Hematopoietic multipotent progenitor cell treated with erythropoietin and hydrocortisone succinate and interleukin-3 and kit ligand, for 4 days (in vitro differentiated cells): ENCODE results near the gene LAPTM5.
A peak's percentile ranks its signal among the peaks of the same experiment; 100 is the strongest.

Source experiments
- DNase-seq: peaks from one replicate; pipeline ENCODE4 v3.0.0-alpha.2; 2015

LAPTM5 gene

DNA sequence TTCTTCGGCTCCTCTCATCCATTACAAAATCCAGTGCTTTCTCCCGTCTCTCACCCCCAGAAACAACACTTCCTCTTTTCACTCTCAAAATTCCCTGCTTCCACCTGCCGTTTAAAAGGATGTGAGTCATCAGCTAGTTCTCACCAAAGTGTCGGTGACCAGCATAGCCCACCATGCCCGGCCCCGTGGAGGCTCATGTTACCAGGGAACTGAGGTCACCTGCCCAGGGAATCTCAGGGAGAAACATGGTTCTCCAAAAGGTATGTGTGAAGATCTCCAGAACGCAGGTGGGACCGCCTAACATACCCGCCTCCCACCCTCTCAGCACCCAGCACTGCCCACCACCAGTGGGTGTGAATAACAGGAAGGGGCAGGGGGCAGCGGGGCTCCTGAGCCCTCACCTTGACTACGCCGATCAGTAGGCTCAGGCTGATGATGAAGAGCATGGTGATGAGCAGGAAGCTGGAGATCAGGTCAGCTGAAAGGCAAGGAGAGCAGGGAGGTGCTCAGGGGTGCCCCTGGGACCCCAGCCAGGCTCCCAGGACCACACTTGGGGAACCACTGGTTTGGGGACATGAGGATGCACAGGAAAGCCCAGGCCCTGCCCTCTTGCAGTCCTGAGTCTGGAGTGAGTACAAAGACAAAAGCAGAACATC, 16.2 kb downstream of the LAPTM5 start:
- no peak for DNase-seq

- DNase-seq, result peak; percentile 59
Measured at GRCh38 chr1:30740251-30741238, 17.0 kb downstream of the LAPTM5 start.

DNA sequence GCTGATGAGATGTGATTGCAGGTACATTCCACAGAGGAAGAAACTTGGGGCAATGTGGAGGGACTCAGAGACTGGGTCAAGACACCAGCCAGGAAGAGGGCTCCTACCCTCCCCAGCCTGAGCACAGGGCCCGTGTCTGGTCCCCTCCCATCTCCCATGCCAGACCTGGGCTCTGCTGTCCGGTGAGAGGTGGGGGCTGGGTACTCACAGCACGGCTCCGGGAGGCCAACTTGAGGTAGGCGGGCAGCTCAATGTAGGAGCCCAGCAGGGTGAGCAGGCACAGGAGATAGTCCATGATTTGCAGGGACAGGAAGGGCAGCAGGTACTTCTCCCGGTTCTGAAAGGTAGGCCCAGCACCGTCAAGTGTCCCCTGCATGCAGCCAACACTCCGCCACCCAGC, 18.0 kb downstream of the LAPTM5 start:
- no peak for DNase-seq

DNA sequence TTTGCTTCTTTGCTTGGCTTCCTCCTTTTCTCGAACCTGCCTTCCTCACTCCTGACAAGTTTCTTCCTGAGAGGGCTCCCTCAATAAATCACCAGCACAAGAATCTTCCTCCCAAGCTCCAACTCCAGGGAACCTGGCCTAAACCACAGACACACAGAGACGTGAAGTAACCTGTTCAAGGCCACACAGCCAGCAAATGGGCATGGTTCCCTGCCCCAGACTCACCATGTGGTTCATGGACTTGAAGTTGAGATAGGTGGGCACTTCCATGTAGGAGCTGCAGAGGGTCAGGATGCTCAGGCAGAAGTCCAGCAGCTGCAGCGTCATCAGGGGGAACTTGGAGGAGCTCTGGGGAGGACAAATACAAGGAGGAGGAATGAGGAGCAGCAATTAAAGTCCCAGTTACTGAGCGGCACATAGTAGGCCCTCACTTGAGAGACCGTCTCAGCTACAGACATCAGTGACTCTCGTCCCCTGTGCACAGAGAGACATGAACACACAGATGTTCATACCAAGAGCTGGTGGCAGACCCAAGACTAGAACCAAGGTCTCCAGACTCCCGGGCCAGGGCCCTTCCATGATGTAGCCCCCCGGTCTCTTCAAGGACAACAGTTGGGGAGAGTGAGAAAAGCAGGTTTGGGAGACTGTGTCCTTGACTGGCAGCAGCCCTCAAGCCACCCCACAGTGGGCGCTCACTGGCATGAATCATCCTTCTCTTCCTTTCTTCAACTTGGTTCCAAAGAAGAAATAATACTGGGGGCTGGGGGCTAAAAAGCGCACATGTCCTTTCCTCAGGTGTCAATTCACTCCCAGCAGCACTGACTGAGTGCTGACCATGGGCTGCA, 18.6 kb downstream of the LAPTM5 start:
- no peak for DNase-seq

- DNase-seq, result no peak
Measured at GRCh38 chr1:30738040-30738714, 19.4 kb downstream of the LAPTM5 start.

- DNase-seq, result no peak
Measured at GRCh38 chr1:30737357-30738039, 20.1 kb downstream of the LAPTM5 start.

- no peak for DNase-seq
Measured at GRCh38 chr1:30735668-30736498, 21.7 kb downstream of the LAPTM5 start.

GRCh38 chr1:30735124-30735523, 22.4 kb downstream of the LAPTM5 start:
- no peak for DNase-seq

GRCh38 chr1:30734580-30734979, 23.0 kb downstream of the LAPTM5 start:
- no peak for DNase-seq

DNA sequence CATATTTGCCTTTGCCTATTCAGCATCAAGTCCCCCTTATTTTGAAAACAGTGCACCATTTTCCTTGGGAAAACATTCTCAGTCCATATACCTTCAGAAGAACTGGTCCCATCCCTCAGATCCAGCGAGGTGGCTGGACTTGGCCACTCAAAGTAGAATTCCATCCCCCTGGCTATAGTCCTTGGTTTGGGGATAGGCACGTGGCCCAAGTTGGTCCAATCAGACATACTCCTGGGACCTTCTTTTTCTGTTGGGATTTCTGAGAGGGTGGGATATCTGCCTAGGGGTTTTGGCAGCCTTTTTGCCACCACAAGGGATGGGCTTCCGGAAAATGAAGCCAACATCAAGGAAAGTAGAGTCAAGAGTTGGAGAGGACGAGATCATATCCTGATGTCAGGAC, 23.5 kb downstream of the LAPTM5 start:
- no peak for DNase-seq

- no peak for DNase-seq
Measured at GRCh38 chr1:30733493-30733892, 24.1 kb downstream of the LAPTM5 start.

DNA sequence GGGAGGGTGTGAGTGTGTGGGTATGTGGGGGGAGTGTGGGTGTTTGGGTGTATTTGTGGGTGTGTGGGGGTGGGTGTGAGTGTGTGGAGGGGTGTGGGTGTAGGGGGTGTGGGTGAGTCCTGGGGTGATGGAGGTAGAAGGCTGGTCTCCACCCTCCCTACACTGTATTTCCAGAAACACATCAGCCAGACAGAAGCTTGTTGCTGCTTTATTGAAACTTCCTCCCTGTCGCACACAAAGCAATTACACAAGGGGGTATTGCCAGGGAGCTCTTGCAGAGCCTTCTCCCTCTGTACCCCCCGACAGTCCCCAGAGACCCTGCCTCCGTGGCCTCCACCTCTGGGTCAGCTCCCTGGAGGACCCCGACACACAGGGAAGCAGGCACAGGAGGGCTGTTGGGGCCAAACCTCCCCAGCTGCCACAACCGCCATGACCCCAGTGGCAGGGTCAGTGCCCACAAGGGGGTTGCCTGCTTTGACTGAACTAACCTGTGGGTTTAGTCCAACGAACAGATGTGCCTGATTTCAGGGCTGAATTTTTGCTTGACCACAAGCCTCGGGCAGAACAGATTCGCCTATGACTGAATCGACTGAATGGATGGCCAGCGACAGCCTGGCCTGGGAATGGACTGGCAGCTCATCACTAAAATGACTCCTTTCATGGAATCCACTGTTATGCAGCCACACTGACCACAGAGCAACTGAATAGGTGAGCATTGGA, 25.1 kb downstream of the LAPTM5 start:
- DNase-seq, result peak; percentile 59

GRCh38 chr1:30731806-30732276, 25.7 kb downstream of the LAPTM5 start:
- DNase-seq, result no peak

- no peak for DNase-seq
Measured at GRCh38 chr1:30731109-30731805, 26.3 kb downstream of the LAPTM5 start.

DNA sequence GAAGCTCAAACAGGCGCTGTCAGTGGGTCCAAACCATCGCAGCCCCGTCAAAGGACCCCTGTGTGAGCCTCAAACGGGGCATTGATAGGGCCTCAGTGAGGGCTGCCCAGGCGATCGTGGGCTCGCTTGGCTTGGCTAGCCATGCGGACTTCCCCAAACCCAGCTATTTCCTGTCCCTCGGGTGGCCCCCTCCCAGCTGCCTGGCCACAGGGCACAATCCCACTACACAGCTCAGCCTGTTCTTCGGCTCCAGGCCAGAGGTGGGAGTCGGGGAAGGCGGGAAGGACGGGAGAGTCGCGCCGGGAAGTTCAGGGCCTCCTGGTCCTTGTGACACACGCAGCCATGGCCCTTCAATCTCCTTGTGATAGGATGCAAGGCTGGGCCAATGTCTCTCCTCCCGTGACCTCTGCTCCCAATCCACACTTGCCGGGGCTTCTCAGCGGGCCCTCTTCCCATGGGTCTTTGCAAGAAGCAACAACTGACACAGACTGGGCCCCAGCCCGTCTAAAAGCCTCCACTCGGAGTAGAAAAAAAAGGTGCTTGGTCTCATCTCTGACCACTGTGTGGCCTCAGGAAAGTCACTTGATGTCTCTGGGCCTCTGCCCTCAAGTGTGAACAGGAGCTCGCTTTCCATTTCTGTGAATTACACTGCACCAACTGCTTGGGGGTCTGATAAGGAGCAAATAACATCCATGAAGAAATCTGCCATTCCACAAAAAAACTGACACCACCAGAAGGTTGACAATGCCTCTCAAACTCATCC, 27.0 kb downstream of the LAPTM5 start:
- DNase-seq, result no peak

- DNase-seq, result no peak
Measured at GRCh38 chr1:30729901-30730300, 27.7 kb downstream of the LAPTM5 start.

DNA sequence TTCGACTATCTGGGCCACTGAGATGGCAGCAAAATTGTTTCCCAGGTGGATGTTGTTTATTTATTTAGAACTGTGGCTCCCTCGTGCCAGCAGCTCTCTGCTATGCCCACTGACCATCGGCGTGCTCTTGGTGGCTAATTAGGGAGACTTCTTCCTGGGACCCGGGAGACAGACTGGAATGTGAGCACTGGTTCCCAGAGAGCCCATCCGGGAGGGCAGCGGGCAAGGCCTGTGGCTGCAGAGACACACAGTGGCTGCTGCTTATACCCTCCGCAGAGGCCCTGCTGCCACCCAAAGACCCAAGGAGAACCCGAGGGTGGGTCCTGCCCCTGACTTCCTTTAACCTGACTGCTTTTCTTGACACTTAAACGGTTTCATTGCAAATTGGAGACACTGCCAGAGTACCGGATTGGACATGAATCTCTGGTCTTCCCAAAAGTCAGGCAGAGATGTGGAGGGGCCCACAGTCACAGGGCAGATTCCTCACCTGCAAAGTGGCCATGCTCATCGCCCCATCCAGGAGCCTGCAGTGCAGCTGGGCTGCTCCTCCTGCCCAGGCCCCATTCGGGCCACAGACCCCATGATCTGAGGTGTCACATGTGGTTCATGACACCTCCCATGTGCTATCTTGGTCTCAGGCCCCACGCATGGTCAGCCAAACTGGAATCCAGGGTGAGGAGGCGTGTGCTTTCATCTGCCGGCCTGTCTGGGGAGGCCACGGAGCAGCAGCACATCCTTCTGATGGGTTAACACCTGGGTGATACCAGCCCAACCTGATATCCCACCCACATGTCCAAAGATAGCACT, 28.5 kb downstream of the LAPTM5 start:
- no peak for DNase-seq

GRCh38 chr1:30728340-30728739, 29.2 kb downstream of the LAPTM5 start:
- no peak for DNase-seq
